Kidney (tissue), 14 donors: ENCODE measurements around the gene MFRP. TPM values are rescaled to one million over a fixed set of nuclear protein-coding genes. Genes with fewer than 3 reads are reported as not detected.

ENCODE experiments used
- DNase-seq, 5 donors: peaks; one replicate each; pipeline ENCODE4 v3.0.0-alpha.2; 2013 to 2020
- FAIRE-seq: peaks from 2 replicates; lab custom pipeline; 2012; peaks lifted over from hg19 to GRCh38; lab: Jason Lieb, UNC
- H3K27ac ChIP-seq, 2 donors: one replicate each; pipeline ENCODE4 v1.7.0; 2013; ENCODE audit warnings: low read depth in 2 of 2, low read length in 2 of 2, inconsistent platforms in 1 of 2
- H3K27me3 ChIP-seq: one replicate; pipeline ENCODE4 v1.7.1; 2013; ENCODE audit warnings: low read length, inconsistent platforms; ENCODE audit not compliant: control insufficient read depth, insufficient read depth
- H3K36me3 ChIP-seq, 3 donors: one replicate each; pipeline versions ENCODE4 v1.7.0 to v1.7.1; 2013; ENCODE audit warnings: low read length in 3 of 3, control low read depth in 1 of 3, inconsistent platforms in 1 of 3; ENCODE audit not compliant: insufficient read depth in 3 of 3, control insufficient read depth in 2 of 3
- H3K4me1 ChIP-seq, 3 donors: one replicate each; pipeline versions ENCODE4 v1.7.0 to v1.7.1; 2013; ENCODE audit warnings: low read length in 3 of 3, inconsistent platforms in 1 of 3, low read depth in 1 of 3; ENCODE audit not compliant: control insufficient read depth in 2 of 3, insufficient read depth in 2 of 3
- H3K4me3 ChIP-seq, 3 donors: one replicate each; pipeline versions ENCODE4 v1.7.0 to v1.8.1; 2013; ENCODE audit warnings: low read length in 3 of 3, control low read depth in 1 of 3, inconsistent platforms in 1 of 3
- H3K9ac ChIP-seq, 3 donors: one replicate each; pipeline versions ENCODE4 v1.7.0 to v1.7.1; 2013; ENCODE audit warnings: low read length in 3 of 3, control low read depth in 1 of 3, inconsistent platforms in 1 of 3
- H3K9me3 ChIP-seq, 3 donors: one replicate each; pipeline versions ENCODE4 v1.7.0 to v1.7.1; 2013; ENCODE audit warnings: low read length in 3 of 3, control low read depth in 1 of 3, inconsistent platforms in 1 of 3; ENCODE audit not compliant: control insufficient read depth in 2 of 3, insufficient read depth in 1 of 3
- intact Hi-C: fragments of 100-400 bp; cut with DNase I; formaldehyde crosslinking; loops from one replicate; pipeline ENCODE4 v1.11.1; 2022
- polyA plus RNA-seq: library from polyadenylated mRNA; stranded (reverse); fragments of 350-450 nt; fragmentation: Illumina TruSeq; extraction: RNeasy Lipid Tissue Mini Kit (QIAGEN cat#74804); gene quantifications from one replicate; pipeline ENCODE4 v1.2.3, GENCODE V29; 2014; ENCODE audit warnings: low read depth, low replicate concordance; ENCODE audit not compliant: insufficient read depth
- total RNA-seq: library from RNA; stranded (reverse); fragmentation: NEBNext Ultra II Directional; extraction: Animal tissue kit (Norgen Biotek cat#: 25700); gene quantifications from one replicate; pipeline ENCODE4 v1.2.1, GENCODE V29; 2021
- TF ChIP-seq, protein P1 (sequence below): IDR thresholded peaks from 3 replicates; pipeline ENCODE4 v1.5.1; 2012; ENCODE audit warnings: mild to moderate bottlenecking, moderate library complexity, borderline replicate concordance; ENCODE audit not compliant: insufficient read depth; ENCODE audit errors: extremely low read depth
- donor health status: control.
- donor health status: control.
- donor health status: control.
- donor health status: control.
- donor health status: control.
- donor health status: DM: yes; HTN: yes; CAD: no.
- donor health status: Normal renal cell carcinoma (clear cell type).

MFRP gene
- total and polyA plus RNA-seq, 2 donors from 2014 or later: not detected

DNA sequence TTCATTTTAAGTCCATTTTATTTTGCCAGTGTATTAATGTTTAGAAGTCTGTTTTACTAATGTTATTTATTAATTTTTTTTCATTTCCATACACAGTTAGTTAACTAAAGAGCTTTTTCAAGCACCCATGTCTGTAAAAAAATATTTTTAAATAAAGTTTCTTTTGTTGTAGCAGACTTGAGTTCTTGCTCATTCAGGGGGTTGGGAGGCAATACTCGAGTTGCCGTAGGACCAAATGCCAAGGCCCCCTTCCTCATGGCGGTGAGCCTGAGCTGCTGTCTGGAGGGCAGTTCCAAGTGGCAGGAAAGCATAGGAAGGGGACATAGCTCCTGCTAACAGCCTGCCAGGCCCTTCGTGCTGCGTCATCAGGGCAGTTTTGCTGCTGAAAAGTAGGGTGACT lies 38.5 kb downstream of the MFRP start:
- intact Hi-C loops: no loop called here
- FAIRE-seq: no peak
- H3K9ac ChIP-seq: no peak overlapping the region

DNA sequence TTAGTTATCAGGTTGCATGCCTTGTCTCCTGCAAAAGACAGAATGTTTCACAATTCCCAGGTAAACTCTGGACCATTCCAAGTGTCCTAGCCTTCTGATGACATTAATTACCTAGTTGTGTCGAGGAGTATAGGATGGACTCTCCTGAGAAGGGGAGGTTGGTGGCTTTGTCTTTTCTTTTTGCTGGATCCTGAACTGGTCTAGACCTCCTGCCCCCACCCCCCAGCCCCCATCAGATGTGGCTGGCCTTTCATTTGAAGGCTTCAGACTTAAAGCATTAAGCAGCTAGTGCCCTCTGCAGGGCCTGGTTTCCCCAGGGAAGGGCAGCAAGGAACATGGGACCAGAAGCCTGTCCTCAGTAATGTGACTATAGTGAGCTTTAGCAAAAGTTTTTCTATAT lies 39.3 kb downstream of the MFRP start:
- Histone ChIP-seq H3K9me3 (no peaks in the 10 kb centered on the region), H3K4me3 (no peak overlapping the region), H3K27ac (no peak overlapping the region), H3K36me3 (peaks cover 0 to 4% (median 3%) of the 10 kb centered on the region in 3 donors), H3K27me3 (no peaks in the 10 kb centered on the region), H3K9ac (no peak overlapping the region), H3K4me1 (no peaks in the 10 kb centered on the region)
- TF ChIP-seq, protein P1, sequence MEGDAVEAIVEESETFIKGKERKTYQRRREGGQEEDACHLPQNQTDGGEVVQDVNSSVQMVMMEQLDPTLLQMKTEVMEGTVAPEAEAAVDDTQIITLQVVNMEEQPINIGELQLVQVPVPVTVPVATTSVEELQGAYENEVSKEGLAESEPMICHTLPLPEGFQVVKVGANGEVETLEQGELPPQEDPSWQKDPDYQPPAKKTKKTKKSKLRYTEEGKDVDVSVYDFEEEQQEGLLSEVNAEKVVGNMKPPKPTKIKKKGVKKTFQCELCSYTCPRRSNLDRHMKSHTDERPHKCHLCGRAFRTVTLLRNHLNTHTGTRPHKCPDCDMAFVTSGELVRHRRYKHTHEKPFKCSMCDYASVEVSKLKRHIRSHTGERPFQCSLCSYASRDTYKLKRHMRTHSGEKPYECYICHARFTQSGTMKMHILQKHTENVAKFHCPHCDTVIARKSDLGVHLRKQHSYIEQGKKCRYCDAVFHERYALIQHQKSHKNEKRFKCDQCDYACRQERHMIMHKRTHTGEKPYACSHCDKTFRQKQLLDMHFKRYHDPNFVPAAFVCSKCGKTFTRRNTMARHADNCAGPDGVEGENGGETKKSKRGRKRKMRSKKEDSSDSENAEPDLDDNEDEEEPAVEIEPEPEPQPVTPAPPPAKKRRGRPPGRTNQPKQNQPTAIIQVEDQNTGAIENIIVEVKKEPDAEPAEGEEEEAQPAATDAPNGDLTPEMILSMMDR: no peak
- intact Hi-C loops: no loop called here
- DNase-seq (peak in 1 of 5 donors; percentile 24), FAIRE-seq (no peak)

More for the DNA sequence above, 38.5 kb downstream of the MFRP start:
- DNase-seq: no peak
- Histone ChIP-seq H3K9me3 (no peaks in the 10 kb centered on the region), H3K27ac (no peak overlapping the region), H3K4me3 (no peak overlapping the region), H3K27me3 (no peaks in the 10 kb centered on the region), H3K4me1 (no peaks in the 10 kb centered on the region), H3K36me3 (peaks cover 0 to 4% (median 3%) of the 10 kb centered on the region in 3 donors)
- TF ChIP-seq, protein P1: no peak

DNA sequence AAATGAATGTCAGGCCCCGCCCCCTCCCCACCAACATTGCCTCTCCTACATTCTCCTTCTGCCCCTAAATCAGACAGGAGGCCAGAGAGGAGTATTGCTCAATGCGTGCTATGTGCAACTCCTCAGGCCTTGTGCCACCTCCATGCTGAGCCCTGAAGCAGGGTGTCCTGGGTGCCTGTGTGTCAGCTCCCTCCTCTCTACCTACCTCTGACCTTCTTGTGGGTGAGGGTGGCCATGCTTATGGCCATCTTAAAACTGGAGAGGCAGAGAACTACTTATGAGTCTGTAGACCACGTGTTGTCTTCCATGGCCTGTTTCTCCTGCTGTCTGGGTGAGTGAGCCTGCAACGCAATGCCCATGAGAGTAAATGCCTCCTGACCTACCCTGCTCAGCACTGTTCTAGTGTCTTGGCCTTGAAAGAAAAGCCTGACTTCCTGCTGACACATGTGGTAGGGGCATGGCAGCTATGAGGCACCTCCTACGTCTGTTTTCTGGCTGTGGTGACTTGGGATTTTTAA lies 40.1 kb downstream of the MFRP start:
- H3K9ac ChIP-seq: no peak overlapping the region
- H3K36me3 ChIP-seq: peaks cover 1 to 5% (median 4%) of the 10 kb centered on the region in 3 donors
- FAIRE-seq (no peak), DNase-seq (no peak)
- H3K9me3 ChIP-seq: no peaks in the 10 kb centered on the region
- H3K27me3 ChIP-seq: no peaks in the 10 kb centered on the region
- no peak overlapping the region for H3K4me3 ChIP-seq
- TF ChIP-seq, protein P1: no peak
- H3K27ac ChIP-seq: no peak overlapping the region
- intact Hi-C loops: no loop called here
- no peaks in the 10 kb centered on the region for H3K4me1 ChIP-seq
